Urothelium cell line (cell line): ENCODE results near the gene DDX10.

Experiments used
- DNase-seq: peaks from one replicate; pipeline ENCODE4 v3.0.0; 2011; ENCODE audit warnings: low spot score, mixed read lengths
- FAIRE-seq: peaks from 2 replicates; lab custom pipeline; 2011; peaks lifted over from hg19 to GRCh38; lab: Jason Lieb, UNC

The DDX10 gene

GRCh38 chr11:108965306-108966001, 300.6 kb downstream of the DDX10 start:
- DNase-seq (no peak), FAIRE-seq (no peak)

DNA sequence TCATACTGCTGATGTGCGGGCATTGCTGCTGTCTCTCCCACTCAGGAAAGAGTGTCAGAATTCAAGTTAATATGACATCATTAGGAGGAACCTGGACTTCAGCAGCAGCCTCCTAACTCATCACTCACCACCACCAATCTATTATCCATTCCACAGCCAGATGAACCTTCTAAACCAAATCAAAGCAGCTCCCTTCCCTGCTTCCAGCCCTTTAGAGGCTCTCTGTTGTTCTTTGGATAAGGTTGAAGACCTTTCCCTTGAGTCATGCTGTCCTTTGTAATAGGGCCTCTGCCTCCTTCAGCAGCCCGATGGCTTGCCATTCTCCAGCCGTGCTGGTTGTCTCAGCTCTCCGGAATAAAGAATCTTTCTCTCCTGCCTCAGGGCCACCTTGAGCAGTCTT, 301.3 kb downstream of the DDX10 start:
- no peak for DNase-seq
- FAIRE-seq, result no peak

GRCh38 chr11:108966978-108967377, 302.1 kb downstream of the DDX10 start:
- FAIRE-seq, result no peak
- no peak for DNase-seq

- FAIRE-seq (no peak), DNase-seq (no peak)
Measured at GRCh38 chr11:108967571-108967970, 302.7 kb downstream of the DDX10 start.

- FAIRE-seq, result no peak
- DNase-seq, result no peak
Measured at GRCh38 chr11:108970221-108970991, 305.5 kb downstream of the DDX10 start.

DNA sequence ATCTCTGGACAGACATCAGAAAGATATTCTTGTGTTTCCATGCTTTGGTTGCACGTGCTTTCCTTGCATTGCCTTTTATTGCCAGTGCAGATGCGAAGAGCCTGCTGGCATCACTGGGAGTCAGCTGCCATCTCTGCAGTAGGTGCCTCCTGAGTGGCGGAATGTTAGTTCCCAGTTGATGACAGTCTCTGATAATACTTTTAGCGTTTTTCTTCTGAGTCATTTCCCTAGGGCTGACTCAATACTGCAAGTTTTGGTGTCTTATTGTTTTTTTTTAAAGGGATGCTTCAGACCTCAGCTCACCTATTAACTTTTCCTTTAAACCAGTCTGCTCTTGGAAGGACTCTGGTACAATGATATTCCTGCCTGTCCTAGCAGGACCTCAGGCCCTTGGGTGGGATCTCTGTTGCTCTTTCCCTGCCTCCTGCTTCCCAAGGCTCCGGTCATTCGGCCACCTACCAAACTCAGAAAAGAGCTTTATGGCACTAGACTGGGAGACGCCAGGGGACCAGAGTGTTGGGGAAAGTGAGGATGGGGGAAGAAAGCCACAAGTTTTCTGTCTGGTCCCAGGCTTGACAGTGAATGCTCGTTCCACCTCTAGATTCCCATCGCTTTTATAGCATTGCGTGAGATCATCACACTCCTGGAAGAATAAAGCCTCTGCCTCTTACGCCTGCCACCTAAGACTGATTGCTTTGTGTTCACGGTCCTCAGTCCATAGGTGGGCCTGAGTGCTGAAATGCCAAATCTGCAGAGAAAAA, 308.7 kb downstream of the DDX10 start:
- FAIRE-seq (peak; percentile 50), DNase-seq (peak; percentile 75)

- no peak for FAIRE-seq
Measured at GRCh38 chr11:108975026-108975425, 310.2 kb downstream of the DDX10 start.

DNA sequence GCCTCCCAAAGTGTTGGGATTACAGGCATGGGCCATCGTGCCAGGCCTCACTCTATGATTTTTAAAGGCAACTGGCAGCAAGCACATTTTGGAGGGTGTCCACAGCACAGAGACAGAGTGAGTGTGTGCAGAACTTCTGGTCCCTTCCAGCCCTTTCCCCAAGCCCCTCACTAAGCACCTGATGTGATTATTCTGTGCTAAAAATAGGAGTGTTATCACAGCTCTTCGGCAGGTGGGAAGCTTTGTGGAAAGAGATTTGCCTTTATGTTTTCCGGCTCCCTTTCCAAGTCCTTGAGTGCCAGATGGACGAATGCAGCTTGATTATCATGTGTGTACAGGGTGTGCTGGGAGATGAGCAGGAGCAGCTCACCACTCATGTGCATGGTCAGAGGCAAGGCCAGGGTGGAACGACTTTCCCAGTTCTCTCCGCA, 310.8 kb downstream of the DDX10 start:
- FAIRE-seq (no peak), DNase-seq (no peak)

More at GRCh38 chr11:108975026-108975425, 310.2 kb downstream of the DDX10 start:
- DNase-seq, result no peak

GRCh38 chr11:108983636-108984420, 319.0 kb downstream of the DDX10 start:
- FAIRE-seq, result no peak

DNA sequence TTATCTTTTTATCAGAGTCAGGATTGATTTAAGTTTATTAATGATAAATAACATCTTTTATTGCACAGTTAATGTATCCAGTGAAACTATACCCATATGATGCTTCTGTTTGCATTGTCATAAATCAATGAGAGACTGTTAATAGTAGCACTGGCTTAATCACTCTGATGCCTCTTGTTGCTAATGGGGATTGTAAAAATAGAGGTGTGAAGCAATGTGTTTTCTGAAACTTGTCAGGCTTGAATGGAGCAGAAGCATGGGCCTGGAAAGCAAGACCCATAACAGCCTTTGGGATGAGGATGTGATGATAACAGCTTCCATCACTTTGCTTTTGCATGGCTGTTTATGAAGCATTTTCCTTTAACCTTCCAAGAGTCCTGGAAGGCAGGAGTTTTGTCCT, 319.7 kb downstream of the DDX10 start:
- FAIRE-seq, result no peak
- DNase-seq, result no peak

More at GRCh38 chr11:108983636-108984420, 319.0 kb downstream of the DDX10 start:
- no peak for DNase-seq

- DNase-seq, result no peak
- no peak for FAIRE-seq
Measured at GRCh38 chr11:108985236-108985944, 320.5 kb downstream of the DDX10 start.

DNA sequence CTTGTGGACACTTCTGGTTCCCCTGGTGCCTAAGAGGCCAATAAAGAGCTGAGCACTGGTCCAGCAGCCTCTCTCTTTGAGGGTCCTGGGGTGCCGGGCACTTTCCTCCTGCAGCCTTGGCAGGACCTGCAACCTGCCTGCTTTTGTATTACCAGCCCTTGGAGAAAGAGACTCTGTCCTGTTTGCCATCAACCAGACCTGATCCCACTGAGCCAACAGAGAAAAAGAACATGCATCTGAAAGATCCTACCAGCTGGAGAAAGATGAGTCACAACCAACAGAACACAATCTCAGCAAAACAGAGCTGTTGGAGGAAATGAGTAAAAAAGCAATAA, 321.0 kb downstream of the DDX10 start:
- FAIRE-seq, result no peak
- no peak for DNase-seq
